Measurements from ENCODE around the gene NHERF1. TPM values are rescaled to one million over a fixed set of nuclear protein-coding genes. Genes with fewer than 3 reads are reported as not detected.

NHERF1 gene
- total and polyA plus RNA-seq, 4 donors: 13.8 to 79.1 (median 66.7) TPM

GRCh38 chr17:74810699-74811485, 62.5 kb downstream of the NHERF1 start:
- Histone ChIP-seq H3K4me3 (ENCODE audit: low read depth, low read length) (no peak overlapping the region), H3K27ac (ENCODE audit: low read depth, low read length) (no peak overlapping the region), H3K9me3 (ENCODE audit: control insufficient read depth, insufficient read depth, low read length) (no peaks in the 10 kb centered on the region), H3K27me3 (ENCODE audit: control insufficient read depth, insufficient read depth, low read length) (no peaks in the 10 kb centered on the region), H3K36me3 (ENCODE audit: control insufficient read depth, insufficient read depth, low read length) (peaks cover 43% of the 10 kb centered on the region), H3K4me1 (ENCODE audit: control insufficient read depth, insufficient read depth, low read length) (peaks cover 62% of the 10 kb centered on the region)
- DNase-seq (ENCODE audit: low read depth in 4 of 6, low spot score in 6 of 6): peak in 2 of 6 donors; percentile 16 to 72
- 43% methylated on average over 12 of the region's 15 CpGs for WGBS (ENCODE audit: insufficient coverage)

- DNase-seq (ENCODE audit: low read depth in 4 of 6, low spot score in 6 of 6): peak in 1 of 6 donors; percentile 61
- Histone ChIP-seq H3K4me3 (ENCODE audit: low read depth, low read length) (no peak overlapping the region), H3K4me1 (ENCODE audit: control insufficient read depth, insufficient read depth, low read length) (peaks cover 52% of the 10 kb centered on the region), H3K36me3 (ENCODE audit: control insufficient read depth, insufficient read depth, low read length) (peaks cover 36% of the 10 kb centered on the region), H3K27me3 (ENCODE audit: control insufficient read depth, insufficient read depth, low read length) (no peaks in the 10 kb centered on the region), H3K9me3 (ENCODE audit: control insufficient read depth, insufficient read depth, low read length) (no peaks in the 10 kb centered on the region), H3K27ac (ENCODE audit: low read depth, low read length) (peak overlapping the region; percentile 29)
- WGBS (ENCODE audit: insufficient coverage): 45% methylated on average over 17 of the region's 23 CpGs
Measured at GRCh38 chr17:74812109-74813009, 63.9 kb downstream of the NHERF1 start.

- 87% methylated on average over 4 of the region's 5 CpGs for WGBS (ENCODE audit: insufficient coverage)
- Histone ChIP-seq H3K4me3 (ENCODE audit: low read depth, low read length) (no peak overlapping the region), H3K27me3 (ENCODE audit: control insufficient read depth, insufficient read depth, low read length) (no peaks in the 10 kb centered on the region), H3K36me3 (ENCODE audit: control insufficient read depth, insufficient read depth, low read length) (peaks cover 36% of the 10 kb centered on the region), H3K4me1 (ENCODE audit: control insufficient read depth, insufficient read depth, low read length) (peaks cover 48% of the 10 kb centered on the region), H3K27ac (ENCODE audit: low read depth, low read length) (no peak overlapping the region), H3K9me3 (ENCODE audit: control insufficient read depth, insufficient read depth, low read length) (no peaks in the 10 kb centered on the region)
- no peak for DNase-seq (ENCODE audit: low read depth in 4 of 6, low spot score in 6 of 6)
Measured at GRCh38 chr17:74814453-74814852, 66.0 kb downstream of the NHERF1 start.

- Histone ChIP-seq H3K4me3 (ENCODE audit: low read depth, low read length) (no peak overlapping the region), H3K27ac (ENCODE audit: low read depth, low read length) (no peak overlapping the region), H3K27me3 (ENCODE audit: control insufficient read depth, insufficient read depth, low read length) (no peaks in the 10 kb centered on the region), H3K9me3 (ENCODE audit: control insufficient read depth, insufficient read depth, low read length) (no peaks in the 10 kb centered on the region), H3K36me3 (ENCODE audit: control insufficient read depth, insufficient read depth, low read length) (peaks cover 38% of the 10 kb centered on the region), H3K4me1 (ENCODE audit: control insufficient read depth, insufficient read depth, low read length) (peaks cover 49% of the 10 kb centered on the region)
- no peak for DNase-seq (ENCODE audit: low read depth in 4 of 6, low spot score in 6 of 6)
- 95% methylated on average over 6 of the region's 7 CpGs for WGBS (ENCODE audit: insufficient coverage)
Measured at GRCh38 chr17:74815067-74815466, 66.6 kb downstream of the NHERF1 start.

- Histone ChIP-seq H3K36me3 (ENCODE audit: control insufficient read depth, insufficient read depth, low read length) (peaks cover 45% of the 10 kb centered on the region), H3K4me3 (ENCODE audit: low read depth, low read length) (no peak overlapping the region), H3K9me3 (ENCODE audit: control insufficient read depth, insufficient read depth, low read length) (no peaks in the 10 kb centered on the region), H3K27me3 (ENCODE audit: control insufficient read depth, insufficient read depth, low read length) (no peaks in the 10 kb centered on the region), H3K4me1 (ENCODE audit: control insufficient read depth, insufficient read depth, low read length) (peaks cover 50% of the 10 kb centered on the region), H3K27ac (ENCODE audit: low read depth, low read length) (no peak overlapping the region)
- 90% methylated on average over 12 of the region's 15 CpGs for WGBS (ENCODE audit: insufficient coverage)
- DNase-seq (ENCODE audit: low read depth in 4 of 6, low spot score in 6 of 6): no peak
Measured at GRCh38 chr17:74815550-74816370, 67.3 kb downstream of the NHERF1 start.

GRCh38 chr17:74816905-74817620, 68.6 kb downstream of the NHERF1 start:
- 70% methylated on average over 12 of the region's 18 CpGs for WGBS (ENCODE audit: insufficient coverage)
- H3K4me1 ChIP-seq (ENCODE audit: control insufficient read depth, insufficient read depth, low read length): peaks cover 52% of the 10 kb centered on the region
- no peaks in the 10 kb centered on the region for H3K27me3 ChIP-seq (ENCODE audit: control insufficient read depth, insufficient read depth, low read length)
- no peaks in the 10 kb centered on the region for H3K9me3 ChIP-seq (ENCODE audit: control insufficient read depth, insufficient read depth, low read length)
- H3K27ac ChIP-seq (ENCODE audit: low read depth, low read length): no peak overlapping the region
- no peak overlapping the region for H3K4me3 ChIP-seq (ENCODE audit: low read depth, low read length)
- DNase-seq (ENCODE audit: low read depth in 4 of 6, low spot score in 6 of 6): peak in 1 of 6 donors; percentile 62
- H3K36me3 ChIP-seq (ENCODE audit: control insufficient read depth, insufficient read depth, low read length): peaks cover 52% of the 10 kb centered on the region

- Histone ChIP-seq H3K4me3 (ENCODE audit: low read depth, low read length) (no peak overlapping the region), H3K4me1 (ENCODE audit: control insufficient read depth, insufficient read depth, low read length) (peaks cover 54% of the 10 kb centered on the region), H3K9me3 (ENCODE audit: control insufficient read depth, insufficient read depth, low read length) (no peaks in the 10 kb centered on the region), H3K27me3 (ENCODE audit: control insufficient read depth, insufficient read depth, low read length) (no peaks in the 10 kb centered on the region), H3K27ac (ENCODE audit: low read depth, low read length) (no peak overlapping the region), H3K36me3 (ENCODE audit: control insufficient read depth, insufficient read depth, low read length) (peaks cover 46% of the 10 kb centered on the region)
- DNase-seq (ENCODE audit: low read depth in 4 of 6, low spot score in 6 of 6): peak in 1 of 6 donors; percentile 92
- 72% methylated on average over 15 of the region's 16 CpGs for WGBS (ENCODE audit: insufficient coverage)
Measured at GRCh38 chr17:74818291-74818938, 70.0 kb downstream of the NHERF1 start.

Measured in spinal cord (tissue), 10 donors.